T-helper 2 cell treated with Interferon-gamma antibody and Interleukin-4, amounts not matched to agents 100 ng/mL and 5 ng/mL, for 36 hours (primary cell): Measurements from ENCODE around the gene RUBCN. TPM values are rescaled to one million over a fixed set of nuclear protein-coding genes. Genes with fewer than 3 reads are reported as not detected.
"Not testable (repeated sequence)": the region's sequence is repeated elsewhere in the genome, so short reads cannot be mapped to it uniquely, and the experiment has no call there.

Experiments
- intact Hi-C: fragments of 100-400 bp; cut with micrococcal nuclease; formaldehyde crosslinking; loops from one replicate; pipeline ENCODE4 v1.15.1; 2023
- total RNA-seq: library from RNA; stranded (reverse); gene quantifications from 2 replicates; pipeline ENCODE4 v1.2.3, GENCODE V29; 2022

RUBCN gene
- total RNA-seq, 1 donor from 2014 or later = 39.5 TPM

DNA sequence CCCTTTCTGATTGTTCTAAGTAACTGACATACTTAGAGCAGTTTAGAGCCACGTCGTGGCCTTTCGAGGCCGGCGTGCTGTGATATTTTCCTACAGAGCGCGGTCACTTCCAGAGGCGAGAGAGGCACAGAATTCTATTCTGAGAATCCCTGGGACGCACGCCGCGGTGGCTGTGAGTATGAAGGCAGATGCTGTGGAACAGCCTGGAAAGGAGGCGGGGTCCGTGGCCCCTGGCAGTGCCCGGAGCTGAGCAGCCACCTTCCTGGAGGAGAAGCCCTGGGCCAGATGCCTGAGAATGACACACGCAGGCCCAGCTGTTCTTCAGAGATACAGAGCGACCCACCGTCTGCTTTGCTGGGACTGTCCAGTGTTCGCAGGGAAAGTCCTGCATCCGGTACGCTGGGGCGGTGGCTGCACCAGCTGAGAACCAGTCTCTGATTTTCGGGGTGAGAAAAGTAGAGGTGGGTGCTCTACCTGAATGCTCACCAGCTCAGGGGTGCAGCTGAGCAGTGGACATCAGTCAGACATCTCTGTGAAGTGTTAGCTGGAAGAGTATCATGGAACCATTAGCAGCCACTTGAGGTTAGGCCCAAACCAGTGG, 75.4 kb downstream of the RUBCN start:
- intact Hi-C loops = not testable (repeated sequence)

DNA sequence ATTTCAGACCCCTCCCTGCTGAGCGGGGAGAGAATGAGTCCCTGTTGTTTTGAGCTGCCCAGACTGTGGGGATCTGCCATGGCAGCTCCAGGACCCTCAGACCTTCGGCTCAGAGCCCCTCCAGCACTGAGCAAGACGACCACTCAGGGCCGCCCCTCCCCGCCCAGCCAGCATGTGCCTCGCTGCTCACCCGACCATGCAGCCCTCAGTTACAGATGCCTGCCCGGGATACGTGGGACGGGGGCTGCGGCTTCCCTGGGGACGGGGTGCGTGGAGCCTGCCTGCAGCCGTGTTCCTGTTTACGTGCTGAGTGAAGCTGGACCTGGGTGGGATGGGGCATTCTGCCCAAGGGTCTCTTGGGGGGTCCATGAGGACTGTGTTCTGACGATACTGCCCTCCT, 77.0 kb downstream of the RUBCN start:
- intact Hi-C loops = not testable (repeated sequence)

DNA sequence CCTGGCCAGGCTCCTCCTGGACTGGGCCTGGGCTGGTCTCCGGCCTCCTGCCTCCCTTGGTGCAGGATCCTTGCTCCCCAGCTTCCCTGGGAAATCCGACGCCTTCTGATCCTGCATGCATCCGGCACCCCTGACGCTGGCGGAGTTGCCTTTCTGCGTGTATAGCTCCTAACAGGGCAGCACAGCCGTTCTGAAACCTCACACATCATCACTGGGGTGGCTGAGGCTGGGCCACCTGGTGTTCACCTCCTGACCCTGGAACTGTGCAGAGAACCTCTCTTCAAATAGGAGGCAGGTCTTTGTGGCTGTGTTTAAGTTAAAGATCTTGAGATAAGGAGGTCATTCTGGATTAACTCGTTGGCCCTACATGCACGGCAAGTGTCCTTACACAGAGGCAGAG, 77.6 kb downstream of the RUBCN start:
- intact Hi-C loops = not testable (repeated sequence)

DNA sequence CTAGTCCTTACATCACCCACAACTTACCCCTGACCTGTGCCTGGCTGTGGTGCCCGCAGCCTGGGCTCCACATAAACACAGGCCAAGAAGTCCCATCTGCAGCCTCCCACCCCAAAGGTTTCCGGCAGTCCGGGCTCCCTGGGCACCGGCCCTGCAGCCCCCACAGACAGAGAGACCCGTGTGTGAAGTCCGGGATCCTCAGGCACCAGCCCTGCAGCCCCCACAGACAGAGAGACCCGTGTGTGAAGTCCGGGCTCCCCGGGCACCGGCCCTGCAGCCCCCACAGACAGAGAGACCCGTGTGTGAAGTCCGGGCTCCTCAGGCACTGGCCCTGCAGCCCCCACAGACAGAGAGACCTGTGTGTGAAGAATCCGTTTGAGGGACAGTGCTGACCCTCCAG, 78.0 kb downstream of the RUBCN start:
- intact Hi-C loops = not testable (repeated sequence)

DNA sequence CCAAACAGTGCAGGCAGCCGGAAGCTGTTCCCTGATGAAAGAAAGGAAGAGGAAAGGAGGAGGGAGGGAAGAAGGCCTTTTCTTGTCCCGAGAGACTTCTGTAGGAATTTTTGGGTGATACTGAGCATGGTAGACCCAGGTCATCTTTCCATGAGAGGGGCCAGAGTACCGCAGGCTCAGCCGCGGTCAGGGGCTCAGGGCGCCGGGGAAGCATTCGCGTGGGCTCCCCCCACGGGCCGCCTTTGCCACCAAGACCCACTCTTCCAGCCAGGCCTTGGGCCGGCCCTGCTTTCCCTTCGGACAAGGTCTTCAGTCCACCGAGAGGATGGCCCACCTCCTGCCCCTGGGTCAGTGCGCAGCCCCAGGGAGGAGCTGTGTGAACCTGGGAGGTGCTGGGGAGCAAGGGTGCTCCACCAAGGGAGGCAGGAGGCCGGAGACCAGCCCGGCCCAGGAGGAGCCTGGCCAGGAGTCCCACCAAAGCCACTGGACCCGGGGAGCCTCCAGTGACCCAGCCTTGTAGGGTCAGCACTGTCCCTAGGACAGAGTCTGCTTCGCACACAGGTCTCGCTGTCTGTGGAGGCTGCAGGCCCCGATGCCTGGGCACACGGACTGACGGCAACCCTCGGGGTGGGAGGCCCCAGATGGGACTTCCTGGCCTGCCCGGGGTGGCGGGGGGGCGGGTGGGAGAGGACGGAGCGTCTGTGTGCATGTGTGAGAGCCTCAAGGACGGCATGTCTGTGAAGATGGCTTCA, 79.0 kb downstream of the RUBCN start:
- intact Hi-C loops = not testable (repeated sequence)

DNA sequence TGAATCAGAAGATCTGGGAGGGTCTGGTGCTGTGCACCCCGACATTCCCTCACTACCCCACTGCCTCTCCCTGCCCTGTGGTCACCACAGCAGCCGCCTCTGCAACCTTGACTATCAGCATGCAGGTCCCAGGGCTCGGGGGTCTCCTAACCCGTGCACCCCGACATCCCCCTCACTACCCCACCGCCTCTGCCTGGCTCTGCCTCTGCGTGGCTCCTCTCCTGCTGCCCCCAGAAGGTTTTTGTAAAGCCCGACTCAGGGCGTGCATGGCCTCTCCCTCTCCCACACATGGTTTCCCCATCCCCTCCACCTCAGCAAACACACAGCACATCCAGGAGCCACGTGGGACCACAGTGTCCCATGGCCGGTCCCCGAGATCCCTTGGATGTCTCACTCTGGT, 79.7 kb downstream of the RUBCN start:
- intact Hi-C loops = not testable (repeated sequence)

DNA sequence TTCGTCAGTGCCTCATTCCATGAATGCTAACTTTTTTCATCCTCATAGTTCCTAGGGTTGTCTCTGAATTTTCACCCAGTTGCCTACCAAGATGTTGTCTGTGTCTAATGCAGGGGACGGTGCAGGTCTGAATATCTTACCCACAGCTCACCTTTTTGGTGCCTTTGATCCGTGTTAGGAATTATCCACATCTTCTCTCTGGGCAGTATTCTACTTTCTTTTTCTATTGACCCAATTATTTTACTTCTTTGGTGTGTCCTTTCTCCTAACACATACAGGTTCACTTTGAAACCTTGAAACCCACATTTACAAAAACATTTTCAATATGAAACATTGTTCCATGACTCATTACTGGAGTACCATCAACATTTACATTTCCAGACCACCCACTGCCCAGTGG, 80.6 kb downstream of the RUBCN start:
- intact Hi-C loops = not testable (repeated sequence)

DNA sequence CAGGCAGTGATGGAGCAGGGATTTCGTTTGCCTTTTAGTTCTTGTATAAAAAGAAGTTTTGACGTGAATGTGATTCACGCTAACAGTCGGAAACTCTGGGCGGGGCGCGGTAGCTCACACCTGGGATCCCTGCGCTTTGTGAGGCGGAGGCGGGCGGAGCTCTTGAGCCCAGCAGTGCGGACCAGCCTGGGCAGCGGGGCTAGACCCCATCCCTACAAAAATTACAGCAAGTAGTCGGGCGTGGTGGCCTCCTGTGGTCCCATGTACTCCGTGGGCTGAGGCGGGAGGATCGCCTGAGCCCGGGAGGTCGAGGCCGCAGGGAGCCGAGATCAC, 81.7 kb downstream of the RUBCN start:
- intact Hi-C loops = not testable (repeated sequence)

DNA sequence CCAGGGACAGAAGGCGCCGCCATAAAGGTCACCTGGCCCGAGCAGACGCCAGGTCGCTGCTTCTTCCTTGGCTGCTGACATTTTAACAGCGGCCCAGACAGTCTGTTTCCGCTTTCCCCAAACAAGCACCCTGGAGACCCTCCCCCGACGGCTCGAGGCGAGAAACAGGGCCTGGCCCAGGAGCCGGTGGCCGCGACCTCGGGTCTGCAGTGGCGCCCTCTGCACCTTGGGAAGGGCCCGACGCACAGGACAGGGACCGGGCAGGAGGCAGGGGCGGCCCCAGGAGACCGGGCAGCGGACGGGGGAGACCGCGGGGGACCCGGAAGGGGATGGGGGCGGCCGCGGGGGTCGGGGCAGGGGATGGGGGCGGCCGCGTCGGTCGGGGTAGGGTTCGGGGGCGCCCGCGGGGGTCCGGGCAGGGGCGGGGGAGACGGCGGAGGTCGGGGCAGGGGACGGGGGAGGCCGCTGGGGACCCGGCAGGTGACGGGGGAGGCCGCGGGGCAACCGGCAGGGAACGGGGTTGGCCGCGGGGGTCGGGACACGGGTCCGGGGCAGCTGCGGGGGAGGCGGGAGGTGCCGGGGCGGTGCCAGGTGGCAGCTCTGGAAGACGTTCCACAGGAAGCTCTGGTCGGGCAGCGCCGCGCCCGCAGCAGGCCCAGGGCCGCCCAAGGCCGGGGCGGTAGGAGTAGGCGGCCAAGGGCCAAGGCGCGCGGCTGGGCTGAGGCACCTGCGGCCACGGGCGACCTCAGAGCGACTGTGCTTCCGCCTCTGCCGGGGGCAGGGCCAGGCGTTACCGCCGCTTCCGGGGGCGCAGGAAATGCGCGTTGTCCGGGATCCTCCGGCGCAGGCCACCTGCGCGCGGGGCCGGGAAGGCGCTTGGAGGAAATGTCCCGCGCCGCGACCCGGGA, 82.4 kb downstream of the RUBCN start:
- intact Hi-C loops = not testable (repeated sequence)

DNA sequence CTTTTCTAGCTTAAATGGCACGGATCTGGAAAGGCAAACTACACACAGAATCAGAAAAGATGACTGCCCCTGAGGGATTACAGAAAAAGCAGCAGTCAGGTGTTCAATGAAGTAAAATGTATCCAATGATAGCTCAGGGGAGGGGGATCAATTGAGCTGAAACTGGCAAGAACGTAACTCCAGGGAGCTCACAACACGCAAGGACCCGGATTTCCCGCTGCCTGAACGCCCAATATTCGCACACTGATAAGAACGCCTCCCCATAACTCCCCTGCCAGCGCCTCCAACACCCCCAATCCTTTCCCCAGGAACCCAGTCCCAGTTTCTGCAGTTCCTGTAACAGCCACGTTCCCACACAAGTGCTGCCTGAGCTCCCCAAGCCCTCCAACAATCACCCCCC, 83.8 kb downstream of the RUBCN start:
- intact Hi-C loops = not testable (repeated sequence)

DNA sequence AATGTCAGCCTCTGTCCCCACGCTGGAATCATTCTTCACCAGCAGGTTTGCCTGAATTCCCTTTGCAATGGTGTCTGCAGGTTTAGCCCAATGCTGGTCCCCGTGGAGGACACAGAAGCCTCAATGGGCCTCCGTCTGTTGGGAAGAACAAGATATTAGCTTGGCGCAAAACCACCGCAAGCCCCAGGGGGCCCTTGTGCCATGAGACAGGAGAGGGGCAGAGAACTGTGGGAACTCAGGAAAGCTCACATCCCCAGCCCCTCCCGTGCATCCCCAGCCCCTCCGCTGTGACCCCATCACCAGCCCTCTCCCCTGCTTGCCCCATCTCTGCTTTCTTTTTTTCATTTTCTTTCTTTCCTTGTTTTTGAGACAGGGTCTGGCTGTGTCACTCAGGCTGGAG, 89.1 kb downstream of the RUBCN start:
- intact Hi-C loops = not testable (repeated sequence)

DNA sequence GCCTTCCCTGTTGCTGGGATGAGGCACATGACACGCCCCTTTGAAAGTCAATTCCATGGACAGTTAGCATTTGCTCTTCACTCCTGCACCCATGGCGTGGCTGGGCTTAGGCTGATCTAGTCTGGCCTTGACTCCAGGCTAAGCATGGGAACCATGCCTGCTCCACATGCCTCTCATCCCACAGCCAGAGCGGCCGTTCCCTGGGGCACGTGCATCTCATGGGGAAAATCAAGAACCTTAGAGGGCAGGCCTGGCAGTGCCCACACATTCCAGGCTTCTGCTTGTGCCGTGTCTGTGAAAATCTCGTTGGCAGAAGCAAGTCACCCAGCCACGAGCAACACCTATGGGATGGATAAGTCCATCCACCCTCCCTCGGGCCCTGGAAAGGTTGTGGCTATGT, 89.5 kb downstream of the RUBCN start:
- intact Hi-C loops = not testable (repeated sequence)

DNA sequence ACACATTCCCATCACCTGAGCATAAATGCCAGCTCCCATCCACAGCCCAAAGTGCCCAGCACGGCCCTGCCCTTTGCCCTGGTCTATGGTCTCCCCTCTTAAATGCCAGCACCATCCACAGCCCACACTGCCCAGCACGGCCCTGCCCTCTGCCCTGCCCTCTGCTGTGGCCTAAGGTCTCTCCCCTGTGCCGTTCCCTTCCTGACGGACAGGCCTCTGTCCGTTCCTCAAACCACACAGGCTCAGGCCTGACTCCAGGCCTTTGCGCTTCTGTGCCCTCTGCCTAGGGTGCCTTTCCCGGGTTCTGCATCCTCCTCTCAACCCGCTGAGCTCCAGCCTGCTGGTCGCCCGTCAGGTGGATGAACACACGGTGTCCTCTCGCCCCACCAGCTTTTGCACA, 90.4 kb downstream of the RUBCN start:
- intact Hi-C loops = not testable (repeated sequence)

DNA sequence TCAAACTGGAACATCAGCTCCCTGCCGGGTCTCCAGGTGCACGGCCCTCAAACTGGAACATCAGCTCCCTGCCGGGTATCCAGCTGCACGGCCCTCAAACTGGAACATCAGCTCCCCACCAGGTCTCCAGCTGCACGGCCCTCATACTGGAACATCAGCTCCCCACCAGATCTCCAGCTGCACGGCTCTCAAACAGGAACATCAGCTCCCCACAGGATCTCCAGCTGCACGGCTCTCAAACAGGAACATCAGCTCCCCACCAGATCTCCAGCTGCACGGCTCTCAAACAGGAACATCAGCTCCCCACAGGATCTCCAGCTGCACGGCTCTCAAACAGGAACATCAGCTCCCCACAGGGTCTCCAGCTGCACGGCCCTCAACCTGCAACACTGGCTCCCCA, 99.1 kb downstream of the RUBCN start:
- intact Hi-C loops = not testable (repeated sequence)

DNA sequence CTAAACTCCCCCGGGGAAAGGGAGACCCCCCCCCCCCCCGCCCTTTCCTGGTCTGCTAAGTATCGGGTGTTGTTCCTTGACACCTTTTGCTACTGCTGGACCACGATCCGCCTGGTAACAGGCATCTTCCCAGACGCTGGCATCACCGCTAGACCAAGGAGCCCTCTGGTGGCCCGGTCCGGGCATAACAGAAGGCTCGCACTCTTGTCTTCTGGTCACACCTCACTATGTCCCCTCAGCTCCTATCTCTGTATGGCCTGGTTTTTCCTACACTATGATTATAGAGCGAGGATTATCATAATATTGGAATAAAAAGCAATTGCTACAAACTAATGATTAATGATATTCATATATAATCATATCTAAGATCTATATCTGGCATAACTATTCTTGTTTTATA, 104.7 kb downstream of the RUBCN start:
- intact Hi-C loops = loop anchor here (1.0 kb wide), 1 partner anchor 33 kb away; no protein-coding TSS in a partner anchor

DNA sequence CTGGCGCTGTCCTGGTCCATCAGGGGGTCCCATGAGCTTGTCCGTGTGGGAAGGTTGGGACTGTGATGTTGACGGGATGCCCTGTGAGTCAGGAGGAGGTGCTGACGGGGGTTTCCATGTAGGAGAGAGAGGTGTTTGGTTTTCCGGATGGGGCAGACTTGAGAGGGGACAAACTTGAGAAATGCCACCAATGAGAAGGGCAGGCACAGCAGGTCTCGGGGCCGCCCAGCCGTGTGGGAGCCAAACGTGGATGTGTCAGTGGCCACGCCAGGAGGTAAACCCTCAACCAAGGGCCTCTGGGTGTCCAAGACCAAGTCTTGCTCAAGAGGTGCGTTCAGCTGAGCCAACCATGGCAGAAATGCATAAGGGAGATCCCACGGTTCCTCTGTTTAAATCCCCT, 105.9 kb downstream of the RUBCN start:
- intact Hi-C loops = not testable (repeated sequence)

DNA sequence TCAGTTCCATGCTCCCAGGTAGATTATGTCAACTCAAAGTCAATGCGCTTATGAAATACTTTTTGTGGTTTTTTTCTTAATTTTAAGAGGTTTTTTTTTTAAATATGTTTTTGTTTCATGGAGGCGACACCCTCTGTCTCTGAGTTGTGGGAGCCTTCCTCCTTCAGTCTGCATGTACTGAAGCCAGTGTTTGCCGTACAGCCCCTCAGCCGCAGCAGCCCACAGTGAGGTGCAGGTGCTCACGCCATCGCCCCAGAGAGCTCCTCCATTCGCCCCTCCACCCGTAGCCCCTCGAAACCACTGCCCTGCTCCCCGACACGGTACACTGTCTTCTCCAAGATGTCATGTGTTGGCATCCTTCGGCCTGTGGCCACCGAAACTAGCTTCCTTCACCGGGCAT, 107.4 kb downstream of the RUBCN start:
- intact Hi-C loops = loop anchor here (5.0 kb wide), 1 partner anchor 72 kb away; the partner anchor contains the start of gene BDH1

DNA sequence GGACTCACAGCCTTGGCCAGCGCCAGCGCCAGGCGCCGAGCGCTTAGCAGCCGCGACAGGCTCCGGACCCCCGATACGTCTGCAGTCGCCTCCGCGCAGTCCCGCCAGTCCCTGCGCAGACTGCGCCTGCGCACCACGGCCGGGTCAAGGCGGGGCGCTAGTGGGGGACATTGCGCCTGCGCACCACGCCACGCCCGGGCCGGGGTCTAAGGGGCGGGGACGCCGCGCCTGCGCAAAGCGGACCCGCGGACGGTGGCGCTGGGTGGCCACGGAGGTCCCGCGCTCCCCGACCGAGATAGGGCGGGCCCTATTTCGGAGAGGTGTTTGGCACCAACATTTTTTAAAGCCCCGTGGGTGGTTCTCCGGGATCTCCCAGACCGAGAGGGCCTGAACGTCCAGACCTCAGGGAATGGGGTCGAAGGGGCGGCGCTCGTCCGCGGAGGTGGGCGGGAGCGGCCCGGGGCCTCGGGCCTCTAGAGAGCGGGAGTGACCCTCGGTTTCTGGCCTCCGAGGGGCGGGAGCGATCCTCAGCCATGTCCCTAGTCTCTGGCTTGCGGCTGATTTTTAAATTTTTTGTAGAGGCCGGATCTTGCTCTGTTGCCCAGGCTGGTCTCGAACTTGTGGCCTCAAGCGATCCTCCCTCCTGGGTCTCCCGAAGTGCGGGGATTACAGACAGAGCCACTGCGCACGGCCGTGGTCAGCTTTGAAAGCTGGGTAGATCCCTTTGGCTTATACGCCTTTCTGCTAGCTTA, 108.8 kb downstream of the RUBCN start:
- intact Hi-C loops = loop anchor here (5.0 kb wide), 1 partner anchor 71 kb away; the partner anchor contains the start of gene BDH1

DNA sequence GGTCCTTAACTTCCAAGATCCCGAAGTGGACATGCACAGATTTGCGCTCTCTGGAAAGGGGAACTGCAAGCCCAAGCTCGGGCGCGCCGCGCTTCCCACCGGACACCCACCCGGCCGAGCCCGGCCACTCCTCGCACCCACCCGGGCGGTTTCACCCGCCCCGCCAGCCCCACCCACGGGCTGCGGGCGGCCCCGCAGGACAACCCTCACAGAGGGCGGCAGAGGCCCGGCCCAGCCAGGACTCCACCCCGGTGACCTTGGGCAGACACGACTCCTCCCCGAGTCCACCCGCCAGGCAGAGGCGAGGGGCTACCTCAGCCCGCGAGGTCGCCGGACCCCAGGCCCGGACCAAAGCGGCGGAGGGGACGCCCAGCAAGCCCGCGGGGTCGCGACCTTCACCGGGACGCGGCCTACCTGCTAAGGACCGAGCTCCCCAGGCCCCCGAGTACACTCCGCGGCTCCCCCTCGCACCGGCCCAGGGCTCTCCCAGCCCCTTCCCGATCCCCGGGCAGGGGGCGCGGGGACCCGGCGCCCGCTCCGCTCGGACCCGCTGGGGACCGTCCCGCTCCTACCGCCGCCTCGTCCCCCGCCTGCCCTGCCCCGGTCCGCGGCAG, 109.4 kb downstream of the RUBCN start:
- intact Hi-C loops = loop anchor here (5.0 kb wide), 1 partner anchor 70 kb away; the partner anchor contains the start of gene BDH1

DNA sequence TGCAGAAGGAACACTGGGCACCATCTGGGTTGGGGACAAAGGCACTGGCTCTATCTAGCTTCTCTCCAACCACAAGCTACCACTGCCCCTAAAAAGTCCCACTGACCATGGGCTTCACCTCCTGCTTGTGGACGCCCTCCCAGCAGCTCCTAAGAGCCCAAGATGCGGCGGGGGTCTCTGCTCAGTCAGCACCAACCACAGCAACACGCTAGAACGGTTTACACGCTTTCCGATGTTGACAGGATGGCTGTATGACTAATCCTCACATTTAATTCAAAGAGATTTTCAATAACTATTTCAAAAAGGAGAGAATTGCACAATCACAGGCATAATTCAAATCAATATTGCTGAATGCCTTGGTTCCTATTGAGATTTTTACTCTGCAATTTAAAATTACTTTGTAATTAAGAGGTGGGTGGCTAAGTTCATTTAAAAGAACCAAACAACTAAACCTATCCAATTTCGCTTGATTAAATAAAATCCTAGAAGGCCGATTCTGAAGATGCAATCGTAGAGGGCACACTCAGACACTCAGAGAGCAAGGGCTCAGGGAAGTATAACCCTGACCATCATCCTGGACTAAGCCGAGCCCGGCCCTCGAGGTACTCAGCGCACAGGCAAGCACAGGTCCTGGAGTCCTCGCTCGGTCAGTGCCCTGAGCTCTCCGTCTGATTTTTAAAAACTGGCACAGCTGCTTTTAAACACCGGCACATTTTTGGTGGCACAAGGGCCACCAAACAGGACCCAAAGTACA, 110.1 kb downstream of the RUBCN start:
- intact Hi-C loops = loop anchor here (5.0 kb wide), 1 partner anchor 69 kb away; the partner anchor contains the start of gene BDH1
